Measurements from ENCODE around the gene VGF.
"Not testable (repeated sequence)": the region's sequence is repeated elsewhere in the genome, so short reads cannot be mapped to it uniquely, and the experiment has no call there.

VGF gene

DNA sequence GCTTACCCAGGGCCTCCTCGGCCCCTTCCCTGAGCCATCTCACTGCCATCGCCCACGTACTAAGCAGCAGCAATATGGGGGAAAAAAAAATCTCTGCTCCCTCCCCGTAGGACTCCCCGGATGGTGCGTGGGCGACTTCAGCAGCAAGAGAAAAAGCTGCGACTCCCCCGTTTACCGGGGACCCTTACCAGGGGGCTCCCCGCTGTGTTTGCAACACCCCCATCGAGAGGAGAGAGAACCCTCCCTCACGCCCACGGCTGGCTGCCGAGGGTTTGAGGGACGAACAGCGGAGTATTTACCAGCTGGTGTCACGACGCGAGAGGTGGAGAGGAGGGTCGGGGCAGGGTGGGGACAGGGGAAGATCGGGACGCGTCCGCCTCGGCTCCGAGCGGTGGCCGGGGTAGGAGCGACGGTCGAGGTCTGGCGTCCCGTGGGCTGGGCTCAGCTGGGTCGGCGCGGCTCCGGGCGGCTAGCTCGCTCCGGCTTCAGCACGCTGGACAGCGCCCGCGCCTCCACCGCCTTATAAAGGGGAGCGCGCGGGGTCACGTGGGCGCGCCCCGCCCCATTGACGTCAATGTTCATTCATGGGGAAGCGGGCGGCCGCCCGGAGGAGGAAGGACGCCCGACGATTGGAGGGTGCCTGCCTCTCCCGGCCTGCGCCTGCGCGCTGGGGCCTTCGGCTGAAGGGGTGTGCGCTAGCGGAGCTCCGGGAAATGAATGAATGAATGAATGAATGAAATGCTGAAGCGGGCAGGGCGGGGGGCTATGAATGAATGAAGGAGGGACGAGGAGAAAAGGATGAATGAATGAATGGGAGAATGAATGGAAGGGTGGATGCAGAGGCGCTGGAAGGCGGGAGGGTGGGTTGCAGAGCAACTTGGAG is at the start of gene VGF:
VGF (minus strand) TSS at position 495 of the 883 bp plus-strand sequence. CDS start 726 bp downstream, outside the sequence.
- no peak for FAIRE-seq

DNA sequence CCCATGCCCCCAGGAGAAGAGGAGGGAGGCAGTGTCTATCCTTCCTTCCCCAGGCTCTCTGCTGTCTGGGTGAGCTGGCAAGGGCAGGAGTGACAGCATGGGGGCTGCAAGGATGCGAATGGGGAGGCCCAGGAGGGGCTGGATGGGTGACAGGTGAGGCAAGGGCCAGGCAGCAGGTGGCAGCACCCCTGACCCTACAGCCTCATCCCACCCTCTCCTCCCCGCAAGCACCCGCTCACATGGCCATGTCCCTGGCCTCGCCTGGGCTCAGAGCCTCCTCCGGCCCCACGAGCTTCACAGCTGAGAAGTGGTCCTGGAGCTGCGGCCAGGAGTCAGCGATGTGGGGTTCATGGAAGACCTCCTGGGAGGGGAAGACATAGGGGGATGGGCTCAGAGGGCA is 46.6 kb upstream of the VGF start:
- no peak for FAIRE-seq

DNA sequence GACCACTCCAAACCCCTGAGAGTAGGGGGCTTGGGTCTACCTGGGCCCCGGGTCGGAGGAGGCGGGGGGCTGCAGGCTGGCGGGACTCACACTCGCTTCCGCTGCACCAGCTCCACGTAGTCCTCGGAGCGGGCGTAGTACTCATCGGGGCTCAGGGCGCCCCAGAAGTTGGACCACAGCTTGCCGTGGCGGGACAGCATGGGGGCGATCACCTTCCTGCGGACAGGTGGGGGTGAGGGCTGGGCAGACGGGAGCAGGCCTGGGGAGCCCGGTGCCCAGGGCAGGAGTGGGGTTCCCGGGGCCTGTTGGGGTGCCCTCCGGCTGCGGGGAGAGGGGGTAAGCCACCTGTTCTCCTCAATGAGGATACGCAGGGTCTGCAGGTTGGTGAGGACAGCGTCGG is 46.1 kb upstream of the VGF start:
- no peak for FAIRE-seq

DNA sequence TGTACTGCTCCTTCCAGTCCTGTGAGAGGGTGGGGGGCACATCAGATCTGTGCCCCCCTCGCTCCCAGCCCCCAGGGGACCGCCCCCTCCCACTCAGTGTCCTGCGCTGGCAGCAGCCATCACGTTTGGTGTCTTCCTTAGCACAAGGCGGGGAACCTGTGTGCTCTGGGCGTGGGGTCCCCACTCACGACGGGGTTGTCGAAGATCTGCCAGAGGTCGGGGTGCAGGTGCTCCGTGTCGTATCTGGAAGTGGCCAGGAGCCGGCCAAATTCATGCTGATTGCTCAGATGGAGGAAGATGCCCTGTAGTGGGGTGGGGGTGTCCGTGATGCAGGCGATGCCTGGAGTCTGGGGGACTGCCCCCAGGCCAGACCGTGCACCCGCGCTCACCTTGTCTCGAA is 44.8 kb upstream of the VGF start:
- no peak for FAIRE-seq

DNA sequence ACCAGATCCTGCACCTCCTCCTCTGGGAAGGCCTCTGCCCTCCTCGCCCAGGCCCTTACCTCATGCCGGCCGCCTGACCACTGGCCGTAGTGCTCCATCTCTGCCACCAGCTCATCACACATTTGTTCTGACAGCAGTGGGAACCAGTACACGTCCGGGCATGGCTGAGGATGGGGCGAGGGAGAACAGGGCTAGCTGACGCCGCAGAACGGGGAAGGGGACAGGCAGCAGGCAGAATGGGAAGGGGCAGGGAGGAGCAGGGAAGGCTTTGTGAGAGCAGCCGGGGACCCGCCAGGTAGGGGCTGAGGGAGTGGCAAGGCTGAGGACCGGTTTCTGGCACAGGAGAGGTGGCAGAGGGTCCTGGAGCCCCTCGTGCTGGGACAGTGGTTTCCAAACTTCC is 43.4 kb upstream of the VGF start:
- FAIRE-seq = no peak

DNA sequence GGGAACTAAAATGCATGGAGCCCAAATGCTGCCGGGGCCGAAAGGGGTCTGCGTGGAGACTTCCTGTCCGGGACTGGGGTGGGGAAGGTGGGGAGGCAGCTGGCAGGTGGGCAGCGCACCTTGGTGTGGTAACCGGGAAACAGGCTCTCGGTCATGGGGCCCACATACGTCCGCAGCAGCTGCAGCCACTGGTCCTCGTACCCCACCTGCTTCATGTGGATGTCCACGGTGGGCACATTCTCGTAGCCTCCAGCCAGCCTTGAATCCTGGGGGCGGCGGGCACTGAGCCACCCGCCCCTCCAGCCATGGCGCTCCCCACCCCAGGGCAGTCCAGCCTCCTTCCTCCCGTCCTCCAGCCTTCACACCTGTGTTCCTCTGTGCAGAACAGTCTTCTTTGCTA is 42.1 kb upstream of the VGF start:
- no peak for FAIRE-seq

DNA sequence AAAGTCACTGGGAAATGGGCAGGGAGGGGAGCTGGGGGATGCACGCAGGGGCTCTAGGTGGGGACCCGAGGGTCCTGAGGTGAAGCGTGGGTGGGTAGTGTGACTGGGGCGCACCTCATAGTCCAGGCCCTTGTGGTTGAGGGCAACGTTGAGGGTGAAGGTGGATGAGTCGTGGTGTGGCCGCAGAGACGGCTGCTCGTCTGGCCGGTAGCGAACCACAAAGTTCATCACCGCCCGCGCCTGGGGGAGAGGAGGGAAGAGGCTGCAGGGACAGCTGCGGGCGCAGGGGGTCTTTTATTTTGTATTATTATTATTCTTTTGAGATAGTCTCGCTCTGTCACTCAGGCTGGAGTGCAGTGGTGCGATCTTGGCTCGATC is 41.3 kb upstream of the VGF start:
- FAIRE-seq = no peak

DNA sequence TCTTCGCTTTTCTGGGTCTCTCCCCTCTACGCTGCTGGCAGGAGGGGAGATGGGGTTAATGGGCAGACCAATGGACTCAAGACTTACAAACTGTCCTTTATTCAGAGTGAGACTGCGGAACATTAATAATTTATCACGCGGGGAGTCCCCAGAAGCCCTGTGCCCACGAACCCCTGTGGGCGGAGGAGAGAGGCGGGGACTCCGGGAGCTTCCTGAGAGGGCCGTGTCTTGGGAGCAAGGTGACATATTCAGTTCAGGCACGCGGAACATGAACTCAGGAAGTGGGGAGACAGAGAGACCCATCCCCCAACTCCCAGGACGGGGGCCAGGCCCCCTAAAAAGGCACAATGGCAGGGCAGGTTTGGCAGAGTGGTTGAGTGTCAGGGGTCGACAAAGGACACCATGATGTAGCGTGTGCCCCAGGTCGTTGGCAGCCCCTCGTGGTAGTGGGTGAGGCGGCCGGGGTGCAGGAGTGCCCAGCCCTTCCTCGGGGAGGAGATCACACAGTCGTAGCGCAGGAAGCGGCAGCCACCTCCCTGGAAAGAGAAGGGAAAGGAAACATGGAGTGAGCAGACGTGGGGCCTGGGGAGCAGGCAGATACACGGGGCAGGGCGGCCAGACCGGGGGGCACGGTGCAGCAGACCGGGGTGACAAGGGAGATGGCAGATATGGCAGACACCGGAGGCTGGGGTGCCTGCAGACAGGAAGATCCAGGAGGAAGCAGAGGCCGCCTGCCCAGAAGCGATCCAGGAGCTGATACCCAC is 40.7 kb upstream of the VGF start:
- no peak for FAIRE-seq

DNA sequence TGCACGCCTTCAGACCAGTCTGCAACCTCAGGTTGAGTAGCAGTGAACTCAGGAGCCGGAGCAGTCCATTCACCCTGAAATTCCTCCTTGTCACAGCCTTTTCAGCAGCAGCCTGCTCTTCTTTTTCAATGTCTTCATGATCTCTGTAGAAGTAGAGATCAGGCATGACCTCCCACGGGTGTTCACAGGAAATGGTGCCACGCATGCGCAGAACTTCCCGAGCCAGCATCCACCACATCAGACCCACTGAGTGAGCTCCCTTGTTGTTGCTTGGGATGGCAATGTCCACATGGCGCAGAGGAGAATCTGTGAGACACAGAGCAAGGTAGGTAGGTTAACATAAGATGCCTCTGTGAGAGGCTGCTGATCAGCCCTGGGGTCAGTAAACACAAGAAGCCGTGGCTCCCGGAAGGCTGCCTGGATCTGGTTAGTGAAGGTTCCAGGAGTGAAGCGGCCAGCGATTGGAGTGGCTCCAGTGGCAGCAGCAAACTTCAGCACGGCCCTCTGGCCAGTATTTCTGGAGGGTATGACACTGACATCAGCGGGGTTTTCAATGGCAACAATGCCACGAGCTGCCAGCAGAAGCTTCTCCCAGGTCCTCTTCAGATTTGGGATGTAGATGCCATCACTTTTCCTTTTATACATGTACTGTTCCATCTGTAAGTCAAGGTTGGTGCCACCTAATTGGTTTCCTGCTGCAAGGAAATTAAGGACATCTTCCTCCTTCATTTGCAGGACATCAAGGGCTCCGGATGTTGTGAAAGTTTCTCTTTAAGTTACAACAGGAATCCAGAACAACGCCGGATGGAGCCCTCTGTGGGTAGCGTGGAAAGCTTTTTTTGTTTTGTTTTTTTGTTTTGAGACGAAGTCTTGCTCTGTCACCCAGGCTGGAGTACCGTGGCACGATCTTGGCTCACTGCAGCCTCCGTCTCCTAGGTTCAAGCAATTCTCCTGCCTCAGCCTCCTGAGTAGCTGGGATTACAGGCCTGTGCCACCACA is 38.7 kb upstream of the VGF start:
- FAIRE-seq = not testable (repeated sequence)

DNA sequence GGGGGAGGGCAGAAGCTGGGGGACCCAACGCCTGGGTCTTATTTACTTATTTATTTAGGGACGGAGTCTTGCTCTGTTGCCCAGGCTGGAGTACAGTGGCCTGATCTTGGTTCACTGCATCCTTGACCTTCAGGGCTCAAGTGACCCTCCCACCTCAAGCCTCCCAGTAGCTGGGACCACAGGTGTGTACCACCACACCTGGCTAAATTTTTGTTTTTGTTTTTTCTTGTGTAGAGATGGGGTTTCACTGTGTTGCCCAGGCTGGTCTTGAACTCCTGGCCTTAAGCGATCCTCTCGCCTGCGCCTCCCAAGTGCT is 37.2 kb upstream of the VGF start:
- no peak for FAIRE-seq

DNA sequence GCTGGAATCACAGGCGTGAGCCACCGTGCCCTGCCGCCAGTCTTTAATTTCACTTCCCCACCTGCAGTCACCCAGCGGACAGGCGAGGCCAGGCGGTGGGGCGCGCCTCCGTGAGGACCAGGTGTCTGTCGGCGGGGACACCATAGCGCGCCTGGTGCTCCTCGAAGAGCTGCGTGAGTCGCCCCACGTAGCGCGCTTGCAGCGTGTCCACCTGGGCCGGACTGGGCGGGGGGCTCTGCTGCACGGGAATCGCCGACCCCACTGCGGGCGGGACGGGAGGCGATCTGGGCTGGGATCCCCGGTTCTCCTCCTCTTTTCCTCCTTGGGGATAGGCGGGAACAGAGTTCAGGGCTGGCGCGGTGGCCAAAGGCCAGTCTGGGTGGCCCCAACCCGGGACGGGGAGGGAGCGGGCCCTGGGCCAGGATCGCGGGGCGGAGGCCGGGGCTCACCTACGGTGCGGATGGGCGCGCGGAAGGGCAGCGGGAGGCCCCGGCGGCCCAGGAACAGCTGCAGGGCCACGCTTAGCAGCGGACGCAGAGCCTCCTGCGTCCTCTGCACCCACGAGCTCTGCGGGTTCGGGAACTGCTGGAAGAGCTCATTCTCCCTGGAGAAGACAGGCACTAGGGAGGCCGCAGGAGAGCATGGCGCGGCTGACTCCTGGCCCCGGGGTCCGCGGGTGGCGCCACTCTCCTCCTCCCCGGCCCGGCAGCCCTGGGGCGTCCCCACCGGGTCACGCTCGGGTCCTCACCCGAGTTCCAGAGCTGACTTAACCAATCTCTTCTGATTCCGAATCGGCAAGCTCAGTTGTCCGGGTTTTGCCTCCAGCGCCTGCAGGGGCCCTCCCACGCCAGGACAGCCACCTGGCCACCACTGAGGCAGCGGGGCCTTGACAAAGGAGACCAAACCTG is 36.6 kb upstream of the VGF start:
- FAIRE-seq = no peak

DNA sequence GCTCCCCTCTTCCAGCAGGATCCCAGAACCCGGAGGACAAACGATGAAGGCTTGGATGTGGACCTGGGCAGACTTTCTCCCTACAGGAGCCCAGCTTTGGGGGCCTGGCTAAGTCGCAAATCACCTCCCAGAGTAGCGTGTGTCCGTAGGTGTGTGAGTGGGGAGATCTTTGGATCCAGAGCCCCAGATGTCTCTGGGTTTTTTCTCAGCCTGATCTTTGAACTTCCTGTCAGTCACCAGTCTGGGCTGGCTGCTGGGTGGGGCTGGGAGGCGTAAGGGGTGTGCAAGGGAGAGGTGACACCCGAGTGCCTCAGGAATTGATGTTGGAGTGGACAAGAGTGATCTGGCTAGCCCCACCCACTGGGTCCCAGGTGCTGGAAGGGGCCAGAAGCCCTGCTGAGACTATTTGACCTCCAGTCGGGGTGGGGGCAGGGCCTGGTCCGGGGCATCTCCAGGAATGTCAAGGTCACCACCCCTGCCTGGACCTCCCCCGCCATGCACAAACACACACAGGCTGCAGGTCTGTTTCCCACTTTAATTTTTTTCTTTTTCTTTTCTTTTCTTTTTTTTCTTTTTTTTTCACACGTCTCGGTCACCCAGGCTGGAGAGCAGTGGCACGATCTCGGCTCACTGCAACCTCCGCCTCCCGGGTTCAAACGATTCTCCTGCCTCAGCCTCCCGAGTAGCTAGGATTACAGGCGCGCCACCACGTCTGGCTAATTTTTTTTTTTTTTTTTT is 35.7 kb upstream of the VGF start, which contains the start of gene MOGAT3:
MOGAT3 (minus strand) TSS at position 175 of the 738 bp plus-strand sequence. CDS start 182 bp downstream, outside the sequence.
- no peak for FAIRE-seq

DNA sequence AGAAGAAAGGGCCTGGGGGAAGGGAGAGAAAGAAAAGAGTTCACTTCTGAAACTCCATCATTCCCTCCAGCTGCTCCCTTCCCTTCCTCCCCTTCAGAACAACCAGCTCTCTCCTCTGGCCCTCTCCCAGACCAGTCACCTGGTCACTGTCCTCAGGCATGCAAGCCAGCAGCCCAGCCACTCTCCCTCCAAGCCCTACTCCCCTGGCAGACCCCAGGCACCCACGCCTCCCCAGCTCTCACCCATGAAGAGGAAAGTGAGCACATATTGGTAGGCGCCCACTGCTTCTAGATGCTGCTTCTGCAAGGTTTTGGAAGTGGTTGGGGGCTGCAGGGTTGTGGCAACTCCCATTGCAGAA is 35.1 kb upstream of the VGF start:
- no peak for FAIRE-seq

DNA sequence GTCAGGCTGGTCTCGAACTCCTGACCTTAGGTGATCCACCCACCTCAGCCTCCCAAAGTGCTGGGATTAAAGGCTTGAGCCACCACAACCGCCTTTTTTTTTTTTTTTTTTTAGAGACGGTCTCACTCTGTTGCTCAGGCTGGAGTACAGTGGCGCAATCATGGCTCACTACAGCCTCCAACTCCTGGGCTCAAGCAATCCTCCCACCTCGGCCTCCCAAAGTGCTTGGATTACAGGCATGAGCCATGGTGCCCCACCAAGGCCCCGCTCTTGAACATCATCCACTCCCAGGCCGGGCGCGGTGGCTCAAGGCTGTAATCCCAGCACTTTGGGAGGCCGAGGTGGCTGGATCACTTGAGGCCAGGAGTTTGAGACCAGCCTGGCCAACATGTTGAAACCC is 34.2 kb upstream of the VGF start:
- not testable (repeated sequence) for FAIRE-seq

DNA sequence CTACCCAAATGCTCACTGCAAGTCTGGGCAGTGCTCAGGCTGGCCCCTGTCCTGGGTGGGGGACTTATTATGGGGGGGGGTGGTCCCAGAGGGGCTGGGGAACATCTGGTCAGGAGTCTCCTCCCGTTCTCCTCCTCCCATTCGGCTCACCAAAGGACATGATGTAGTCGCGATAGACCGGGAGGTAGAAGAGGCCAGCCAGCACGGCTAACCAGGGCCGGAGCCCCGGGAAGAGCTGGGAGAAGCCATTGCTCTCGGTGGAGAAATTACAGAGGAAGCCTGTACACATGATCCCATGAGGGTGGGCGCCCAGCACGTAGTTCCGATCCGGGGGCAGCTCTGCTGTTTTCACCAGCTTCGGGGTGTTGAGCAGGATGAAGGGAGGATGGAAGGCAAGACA is 33.1 kb upstream of the VGF start:
- FAIRE-seq = no peak

DNA sequence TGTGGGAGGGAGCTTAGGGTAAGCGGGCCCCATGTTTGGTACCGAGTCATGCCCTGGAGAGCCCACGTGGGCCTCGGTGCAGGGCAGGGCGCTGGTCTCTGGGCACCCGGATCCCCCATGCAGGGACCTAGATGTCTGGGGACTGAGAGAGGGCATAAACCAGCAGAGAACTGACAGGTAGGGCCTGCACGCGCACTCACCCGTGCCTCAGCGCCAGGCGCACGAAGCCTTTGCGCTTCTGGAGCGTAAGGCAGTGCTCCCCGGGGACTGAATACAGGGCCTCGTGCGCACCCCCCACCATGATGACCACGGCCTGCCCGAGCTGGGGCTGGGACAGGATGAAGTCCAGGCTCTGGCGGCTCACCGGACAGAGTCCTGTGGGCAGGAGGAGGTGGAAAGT is 32.6 kb upstream of the VGF start:
- no peak for FAIRE-seq

DNA sequence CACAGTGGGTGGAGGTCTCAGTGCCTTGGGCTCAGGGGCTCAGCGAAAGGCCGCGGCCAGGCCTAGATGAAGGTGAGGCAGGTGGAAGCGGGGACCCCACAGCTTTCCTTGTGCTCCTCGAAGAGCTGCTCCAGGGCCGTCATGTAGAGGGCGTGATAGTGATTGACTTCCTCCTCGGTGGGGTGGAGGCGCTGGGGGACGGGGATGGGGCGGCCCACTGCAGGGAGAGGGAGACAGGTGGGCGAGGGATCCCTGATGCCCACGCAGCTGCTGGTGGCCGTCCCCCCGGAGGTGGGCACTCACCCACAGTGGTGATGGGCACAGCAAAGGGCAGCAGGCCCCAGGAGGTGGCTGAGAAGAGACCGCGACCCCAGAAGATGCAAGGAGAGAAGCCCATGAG is 30.5 kb upstream of the VGF start:
- no peak for FAIRE-seq

DNA sequence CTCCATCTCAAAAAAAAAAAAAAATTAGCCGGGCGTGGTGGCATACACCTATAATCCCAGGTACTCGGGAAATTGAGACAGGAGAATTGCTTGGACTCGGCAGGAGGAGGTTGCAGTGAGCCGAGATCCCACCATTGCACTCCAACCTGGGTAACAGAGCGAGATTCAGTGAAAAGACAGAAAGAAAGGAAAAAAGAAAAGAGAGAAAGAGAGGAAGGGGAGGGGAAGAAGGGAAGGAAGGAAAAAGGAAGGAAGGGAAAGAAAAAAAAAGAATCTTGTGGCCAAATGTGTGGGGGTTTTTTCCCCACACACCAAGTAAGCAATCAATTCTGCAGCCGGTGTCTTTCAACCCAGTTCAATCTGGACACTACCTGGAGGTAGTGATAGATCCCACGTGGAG is 23.7 kb upstream of the VGF start:
- no peak for FAIRE-seq

DNA sequence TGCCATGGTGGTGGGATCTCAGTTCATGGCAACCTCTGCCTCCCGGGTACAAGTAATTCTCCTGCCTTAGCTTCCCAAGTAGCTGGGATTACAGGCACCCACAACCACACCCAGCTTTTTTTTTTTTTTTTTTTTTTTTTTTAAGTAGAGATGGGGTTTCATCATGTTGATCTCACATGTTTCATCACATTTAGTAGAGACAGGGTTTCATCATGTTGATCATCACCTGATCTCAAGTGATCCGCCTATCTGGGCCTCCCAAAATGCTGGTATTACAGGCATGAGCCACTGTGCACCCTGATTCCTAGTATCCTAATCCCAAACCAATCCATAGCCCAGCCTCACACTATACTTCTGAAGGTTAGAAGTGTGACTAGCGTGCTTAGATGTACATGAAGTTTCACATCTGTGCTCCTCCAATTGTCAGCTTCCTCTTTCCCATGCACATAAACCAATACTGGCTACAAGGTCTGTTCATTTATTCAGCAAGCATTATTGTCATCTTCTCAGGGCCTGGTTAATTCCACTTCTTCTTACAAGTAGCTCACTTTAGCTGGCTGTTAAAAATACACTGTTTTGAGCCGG is 21.6 kb upstream of the VGF start:
- no peak for FAIRE-seq

DNA sequence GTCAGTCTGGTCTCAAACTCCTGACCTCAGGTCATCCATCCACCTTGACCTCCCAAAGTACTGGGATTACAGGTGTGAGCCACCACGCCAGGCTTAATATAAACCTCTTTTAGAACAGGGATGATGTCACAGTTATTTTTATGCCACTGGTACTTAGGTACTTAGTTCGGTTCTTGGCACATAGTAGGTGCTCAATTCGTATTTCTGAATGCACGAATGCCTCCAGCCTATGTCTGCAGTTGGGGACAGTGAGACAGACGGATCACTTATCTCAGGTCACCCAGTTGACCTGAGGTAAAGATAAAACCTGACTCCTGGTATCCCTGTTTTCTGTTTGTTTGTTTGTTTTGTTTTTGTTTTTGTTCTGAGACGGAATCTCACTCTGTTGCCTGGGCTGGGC is 20.8 kb upstream of the VGF start:
- no peak for FAIRE-seq

Measured in endometrium (tissue), 2 donors.